T47D (cell line): ENCODE results near the gene CRYGD.
"Not testable (repeated sequence)": the region's sequence is repeated elsewhere in the genome, so short reads cannot be mapped to it uniquely, and the experiment has no call there.

Experiments used
- DNase-seq, 2 experiments: peaks; one replicate each; pipeline versions ENCODE4 v3.0.0 to v3.0.0-alpha.2; 2011 to 2012; ENCODE audit warnings: low read depth in 1 of 2, low spot score in 1 of 2
- JUND ChIP-seq: IDR thresholded peaks from 2 replicates; pipeline ENCODE4 v1.6.1; 2012; ENCODE audit warnings: low read depth
- in situ Hi-C: cut with HindIII; loops from 2 replicates; pipeline ENCODE4 v1.10.0; 2016; ENCODE audit warnings: low sequenced_read_pairs, low pct_unique_long_range_greater_than_20kb

Gene CRYGD

DNA sequence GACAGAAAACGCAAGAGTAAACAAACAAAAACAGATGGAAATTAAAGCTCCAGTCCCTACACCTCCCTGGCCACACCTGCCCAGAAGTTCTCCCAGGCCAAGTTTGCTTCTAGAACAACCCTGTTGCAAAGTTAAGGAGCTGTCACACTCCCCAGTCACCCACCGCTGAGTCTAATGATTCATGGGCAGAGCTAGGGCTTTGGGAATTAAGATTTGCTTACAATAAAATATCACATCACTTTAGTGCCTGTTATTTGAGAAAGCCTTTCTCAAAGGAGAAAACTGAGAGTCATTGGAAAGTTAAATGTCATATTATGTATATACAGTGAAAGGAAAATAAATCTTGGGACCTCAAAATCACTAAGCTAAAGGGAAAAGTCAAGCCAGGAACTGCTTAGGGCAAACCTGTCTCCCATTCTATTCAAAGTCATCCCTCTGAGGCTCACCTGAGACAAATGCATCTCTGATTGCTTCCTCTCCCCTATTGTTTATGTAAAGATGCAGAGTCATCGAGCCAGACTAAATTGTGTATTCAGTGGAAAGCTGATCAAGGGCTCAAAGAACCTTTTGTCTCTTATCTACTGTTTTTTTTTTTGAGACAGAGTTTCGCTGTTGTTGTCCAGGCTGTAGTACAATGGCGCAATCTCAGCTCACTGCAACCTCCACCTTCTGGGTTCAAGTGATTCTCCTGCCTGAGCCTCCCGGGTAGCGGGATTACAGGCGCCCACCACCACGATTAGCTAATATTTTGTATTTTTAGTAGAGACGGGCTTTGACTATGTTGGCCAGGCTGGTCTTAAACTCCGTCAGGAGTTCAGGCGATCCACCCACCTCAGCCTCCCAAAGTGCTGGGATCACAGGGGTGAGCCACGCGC, 18.8 kb upstream of the CRYGD start:
- DNase-seq = no peak
- in situ Hi-C loops = no loop called here
- TF ChIP-seq JUND = no peak

DNA sequence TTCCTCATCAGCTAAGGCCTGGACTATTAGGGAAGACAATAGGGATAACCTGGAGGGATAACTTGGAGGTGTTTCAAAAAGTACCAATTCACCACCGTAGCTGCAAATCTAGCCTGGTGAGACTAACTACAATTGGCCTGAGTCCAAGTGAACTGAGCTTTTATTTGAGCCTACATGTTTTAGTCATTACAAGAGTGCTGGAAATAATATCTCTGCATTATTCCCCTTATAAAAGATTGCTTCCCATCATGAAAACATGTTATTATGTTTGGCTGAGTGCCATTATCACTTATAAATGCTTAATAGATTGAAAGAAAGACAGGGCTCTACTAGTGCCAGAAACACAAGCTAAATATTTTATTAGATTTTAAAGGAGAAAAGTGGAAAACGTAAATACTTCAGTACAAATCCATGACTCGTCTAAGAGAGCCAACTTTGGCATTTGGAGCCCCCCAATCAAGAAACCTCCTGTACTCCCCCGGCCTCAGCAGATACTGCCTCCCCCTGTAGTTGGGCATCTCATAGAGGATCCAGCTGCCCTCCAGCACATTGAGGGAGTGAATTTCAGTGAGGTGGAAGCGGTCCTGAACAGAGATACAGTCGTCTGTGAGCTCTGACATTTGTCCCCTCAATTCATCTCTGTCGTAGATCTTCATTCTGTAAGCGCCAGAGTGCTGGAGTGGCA, 18.1 kb upstream of the CRYGD start:
- DNase-seq = peak in 1 of 2 experiments; percentile 15
- in situ Hi-C loops = no loop called here
- no peak for TF ChIP-seq JUND

DNA sequence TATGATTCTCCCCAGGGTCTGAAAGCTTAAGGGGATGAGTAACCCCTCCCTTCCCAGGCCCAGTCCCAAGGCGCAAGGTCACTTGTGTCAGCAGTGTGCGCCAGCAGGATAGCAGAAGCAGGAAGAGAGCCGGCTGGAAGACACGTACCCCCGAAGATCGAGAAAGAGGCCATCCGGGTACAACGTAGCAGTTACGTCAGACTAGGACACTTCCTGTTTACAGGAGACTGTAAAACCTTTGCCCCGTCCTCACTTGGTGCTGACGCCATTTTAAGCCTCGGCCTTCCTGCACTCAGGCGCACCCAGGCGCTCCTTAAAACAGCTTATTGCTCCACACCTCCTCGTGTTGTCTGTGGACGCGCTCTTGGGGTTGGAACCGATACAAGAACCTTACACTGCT, 15.1 kb upstream of the CRYGD start:
- in situ Hi-C loops = no loop called here
- TF ChIP-seq JUND = no peak
- DNase-seq = no peak

DNA sequence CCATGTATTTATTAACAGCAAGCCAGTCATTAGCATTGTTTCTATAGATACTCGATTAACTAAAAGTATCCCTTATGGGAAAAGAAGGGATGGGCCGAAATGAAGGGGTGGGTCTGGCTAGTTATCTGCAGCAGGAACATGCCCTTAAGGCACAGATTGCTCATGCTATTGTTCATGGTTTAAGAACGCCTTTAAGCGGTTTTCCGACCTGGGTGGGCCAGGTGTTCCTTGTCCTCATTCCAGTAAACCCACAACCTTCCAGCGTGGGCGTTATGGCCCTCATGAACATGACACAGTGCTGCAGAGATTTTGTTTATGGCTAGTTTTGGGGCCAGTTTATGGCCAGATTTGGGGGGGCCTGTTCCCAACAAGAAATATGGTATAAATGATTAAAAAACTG, 14.0 kb upstream of the CRYGD start:
- in situ Hi-C loops, DNase-seq: not testable (repeated sequence)

DNA sequence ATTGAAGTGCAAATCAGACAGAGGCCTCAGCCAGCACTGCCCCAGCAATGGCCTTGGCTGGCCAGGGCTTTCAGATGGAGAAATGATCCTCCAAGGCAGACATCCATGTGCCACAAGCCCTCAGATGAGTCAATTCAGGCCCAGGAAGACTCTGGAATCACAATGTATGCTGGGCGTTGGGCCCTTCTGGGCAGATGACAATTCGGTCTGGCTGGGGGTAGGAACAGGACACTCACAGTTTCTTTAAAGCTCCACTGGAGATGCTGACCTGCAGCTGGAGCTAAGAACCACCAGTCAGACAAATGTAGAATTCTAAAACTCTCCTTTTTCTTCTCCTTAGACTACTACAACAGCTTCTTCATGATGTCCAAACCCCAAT, 12.4 kb upstream of the CRYGD start:
- no peak for DNase-seq
- no peak for TF ChIP-seq JUND
- in situ Hi-C loops = no loop called here

DNA sequence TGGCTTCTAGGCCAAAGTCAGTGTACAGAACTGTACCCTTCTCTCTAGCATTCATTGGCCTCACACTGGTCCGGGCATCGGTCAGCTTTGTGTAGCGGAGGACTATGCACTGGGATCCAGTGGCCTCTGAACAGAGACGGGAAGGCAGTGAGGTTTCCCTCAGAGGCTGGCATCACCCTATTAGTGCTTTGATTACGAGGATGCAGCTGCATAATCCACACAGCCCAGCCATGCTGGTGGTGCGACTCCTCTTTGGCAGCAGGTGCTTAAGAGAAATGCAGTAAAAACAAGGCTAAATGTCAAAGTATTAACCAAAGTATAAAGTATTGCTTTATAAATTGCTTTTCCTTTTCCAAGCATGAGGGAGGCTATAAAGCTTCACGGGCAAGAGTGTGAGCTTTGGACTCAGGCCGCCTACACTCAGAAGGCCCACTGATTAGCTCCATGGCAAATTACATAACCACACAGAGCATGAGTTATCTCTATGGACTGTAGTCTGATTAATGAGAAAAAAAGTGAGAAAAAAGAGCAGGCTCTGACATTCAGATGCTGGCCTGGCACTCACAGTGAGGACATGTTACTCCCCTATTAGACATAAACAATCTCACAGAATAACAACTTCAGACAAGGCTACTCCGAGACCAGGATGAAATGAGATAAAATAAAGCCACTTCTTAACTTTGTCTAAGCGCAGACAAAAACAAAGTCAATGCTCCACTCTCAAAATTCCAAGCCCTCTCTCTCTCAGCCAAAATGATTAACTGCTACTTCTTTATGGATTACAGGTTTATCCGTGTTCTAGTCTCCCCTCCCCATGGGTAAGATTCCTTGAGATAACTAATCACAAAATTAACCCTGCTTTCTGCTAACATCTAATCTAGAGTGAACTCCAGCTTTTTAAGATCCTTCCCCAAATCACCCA, 11.7 kb upstream of the CRYGD start:
- TF ChIP-seq JUND = no peak
- in situ Hi-C loops = no loop called here

DNA sequence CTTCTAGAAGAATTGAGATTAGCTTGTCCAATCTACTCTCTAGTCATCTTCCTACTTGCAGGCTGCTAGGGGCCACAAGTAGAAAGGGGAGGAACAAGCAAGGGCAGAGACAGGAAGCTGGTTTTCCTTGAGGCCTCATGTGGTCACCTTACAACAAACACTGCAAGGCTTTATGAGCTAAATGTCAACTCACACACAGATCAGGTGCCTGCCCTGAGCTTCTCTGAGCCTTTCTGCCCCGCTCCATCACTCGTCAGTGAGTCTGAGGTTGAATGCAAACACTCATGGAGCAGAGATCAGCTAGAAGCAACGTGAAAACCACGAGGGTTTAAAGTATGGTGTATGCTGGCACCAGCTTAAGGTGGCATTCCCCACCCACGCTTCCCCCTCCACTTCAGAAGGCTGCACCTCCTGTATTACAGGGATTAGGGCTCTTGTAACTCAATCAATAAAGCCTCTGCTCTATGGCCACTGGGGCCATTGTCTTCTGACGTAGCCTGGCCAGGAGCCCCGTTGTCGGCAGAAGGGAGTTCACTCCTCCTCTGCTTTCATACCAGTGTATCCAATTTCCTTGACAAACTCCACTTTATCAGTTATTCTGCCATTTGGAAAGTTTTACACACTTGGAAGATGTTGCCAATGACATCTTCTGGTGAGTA, 10.7 kb upstream of the CRYGD start:
- DNase-seq = no peak
- no peak for TF ChIP-seq JUND
- in situ Hi-C loops = no loop called here

More for the DNA sequence above, 11.7 kb upstream of the CRYGD start:
- no peak for DNase-seq

DNA sequence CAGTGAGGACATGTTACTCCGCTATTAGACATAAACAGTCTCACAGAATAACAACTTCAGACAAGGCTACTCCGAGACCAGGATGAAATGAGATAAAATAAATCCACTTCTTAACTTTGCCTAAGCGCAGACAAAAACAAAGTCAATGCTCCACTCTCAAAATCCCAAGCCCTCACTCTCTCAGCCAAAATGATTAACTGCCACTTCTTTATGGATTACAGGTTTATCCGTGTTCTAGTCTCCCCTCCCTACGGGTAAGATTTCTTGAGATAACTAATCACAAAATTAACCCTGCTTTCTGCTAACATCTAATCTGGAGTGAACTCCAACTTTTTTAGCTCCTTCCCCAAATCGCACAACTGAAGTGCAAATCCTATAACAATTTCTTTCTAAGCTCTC, 6.4 kb upstream of the CRYGD start:
- TF ChIP-seq JUND = no peak
- in situ Hi-C loops = no loop called here
- no peak for DNase-seq

DNA sequence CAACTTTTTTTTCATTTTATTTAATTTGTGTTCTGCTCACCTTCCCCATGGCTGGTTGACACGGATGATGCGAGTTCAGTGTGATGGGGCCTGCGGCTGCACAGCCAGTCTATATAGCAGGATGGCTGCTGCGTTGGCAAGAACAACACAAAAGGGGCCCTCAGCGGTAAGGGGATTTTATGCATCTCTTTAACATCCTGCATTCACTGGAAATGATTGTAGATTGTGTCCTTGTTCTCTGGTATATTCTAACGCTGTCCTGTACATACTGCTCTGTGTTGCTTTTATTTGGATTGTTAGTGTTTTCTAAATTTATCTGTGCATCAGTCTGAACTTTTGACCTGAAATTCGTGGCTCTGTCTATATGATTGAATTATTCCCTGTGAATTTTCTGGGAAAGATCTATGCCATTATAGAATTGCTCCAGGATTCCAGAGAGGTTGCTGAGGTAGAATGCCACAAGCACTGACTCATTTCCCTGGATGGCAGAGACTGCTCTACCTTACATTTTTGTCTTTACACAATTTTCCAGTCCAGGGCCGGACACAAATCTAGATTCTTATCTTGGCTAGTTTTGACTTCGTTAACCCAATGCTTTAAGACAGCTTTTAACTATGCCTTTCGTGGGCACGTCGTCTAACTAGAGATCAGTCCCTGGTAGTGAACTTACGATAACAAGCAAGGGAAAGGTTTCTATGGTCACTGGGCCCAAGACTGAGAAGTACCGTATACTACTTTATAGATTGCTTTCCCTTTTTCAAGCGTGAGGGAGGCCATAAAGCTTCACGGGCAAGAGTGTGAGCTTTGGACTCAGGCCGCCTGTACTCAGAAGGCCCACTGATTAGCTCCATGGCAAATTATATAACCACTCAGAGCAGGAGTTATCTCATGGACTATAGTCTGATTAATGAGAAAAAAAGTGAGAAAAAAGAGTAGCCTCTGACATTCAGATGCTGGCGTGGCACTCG, 5.7 kb upstream of the CRYGD start, which contains the start of gene CRYGC:
Gene CRYGC (minus strand): TSS at position 85 of the 968 bp plus-strand sequence. CDS start 36 bp downstream, at position 49.
- no peak for TF ChIP-seq JUND
- in situ Hi-C loops = no loop called here
- no peak for DNase-seq

DNA sequence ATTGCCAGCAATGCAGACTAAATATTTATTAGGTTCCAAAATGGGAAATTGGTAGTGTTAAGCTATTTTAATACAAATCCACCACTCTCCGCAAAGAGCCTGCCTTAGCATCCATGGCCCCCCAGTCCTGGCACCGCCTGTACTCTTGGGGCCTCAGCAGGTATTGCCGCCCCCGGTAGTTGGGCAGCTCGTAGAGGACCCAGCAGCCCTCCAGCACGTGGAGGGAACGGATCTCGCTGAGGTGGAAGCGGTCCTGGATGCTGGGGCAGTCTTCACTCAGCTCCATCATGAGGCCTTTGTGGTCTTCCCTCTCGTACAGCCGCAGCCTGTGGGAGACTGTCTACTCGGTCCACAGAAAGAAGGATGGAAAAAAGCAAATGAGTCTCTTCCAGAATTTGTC, 3.8 kb upstream of the CRYGD start:
- TF ChIP-seq JUND = no peak
- DNase-seq = no peak
- in situ Hi-C loops = no loop called here

DNA sequence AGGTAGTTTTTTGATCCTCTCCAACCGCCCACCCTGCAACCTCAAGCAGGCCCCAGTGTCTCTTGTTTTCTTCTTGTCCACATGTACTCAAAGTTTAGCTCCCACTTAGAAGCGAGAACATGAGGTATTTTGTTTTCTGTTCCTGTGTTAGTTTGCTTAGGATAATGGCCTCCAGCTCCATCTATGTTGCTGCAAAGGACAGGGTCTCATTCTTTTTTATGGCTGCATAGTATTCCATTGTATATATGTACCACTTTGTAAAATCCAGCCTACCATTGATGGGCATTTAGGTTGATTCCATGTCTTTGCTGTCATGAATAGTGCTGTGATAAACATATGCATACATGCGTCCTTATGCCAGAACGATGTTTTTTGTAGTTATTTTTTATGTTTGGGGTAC, 2.8 kb upstream of the CRYGD start:
- in situ Hi-C loops = no loop called here
- DNase-seq = no peak
- no peak for TF ChIP-seq JUND
